Cardiac fibroblast (primary cell): ENCODE results near the gene HOXD8.

Experiments used
- DNase-seq, 2 donors: peaks; one replicate each; pipeline versions ENCODE4 v3.0.0 to v3.0.0-alpha.2; 2010; ENCODE audit warnings: low read depth in 2 of 2
- H3K4me3 ChIP-seq, 2 donors: replicated peaks in 1 of 2; 1 replicate in 1 of 2; 2 replicates in 1 of 2; pipeline ENCODE4 v1.5.1; 2011; ENCODE audit warnings: low read depth in 2 of 2, low read length in 2 of 2, mild to moderate bottlenecking in 2 of 2, moderate library complexity in 1 of 2
- CTCF ChIP-seq: IDR thresholded peaks from one replicate; pipeline ENCODE4 v1.5.1; 2011; ENCODE audit warnings: low read depth, mild to moderate bottlenecking, low read length, inconsistent platforms

The HOXD8 gene

DNA sequence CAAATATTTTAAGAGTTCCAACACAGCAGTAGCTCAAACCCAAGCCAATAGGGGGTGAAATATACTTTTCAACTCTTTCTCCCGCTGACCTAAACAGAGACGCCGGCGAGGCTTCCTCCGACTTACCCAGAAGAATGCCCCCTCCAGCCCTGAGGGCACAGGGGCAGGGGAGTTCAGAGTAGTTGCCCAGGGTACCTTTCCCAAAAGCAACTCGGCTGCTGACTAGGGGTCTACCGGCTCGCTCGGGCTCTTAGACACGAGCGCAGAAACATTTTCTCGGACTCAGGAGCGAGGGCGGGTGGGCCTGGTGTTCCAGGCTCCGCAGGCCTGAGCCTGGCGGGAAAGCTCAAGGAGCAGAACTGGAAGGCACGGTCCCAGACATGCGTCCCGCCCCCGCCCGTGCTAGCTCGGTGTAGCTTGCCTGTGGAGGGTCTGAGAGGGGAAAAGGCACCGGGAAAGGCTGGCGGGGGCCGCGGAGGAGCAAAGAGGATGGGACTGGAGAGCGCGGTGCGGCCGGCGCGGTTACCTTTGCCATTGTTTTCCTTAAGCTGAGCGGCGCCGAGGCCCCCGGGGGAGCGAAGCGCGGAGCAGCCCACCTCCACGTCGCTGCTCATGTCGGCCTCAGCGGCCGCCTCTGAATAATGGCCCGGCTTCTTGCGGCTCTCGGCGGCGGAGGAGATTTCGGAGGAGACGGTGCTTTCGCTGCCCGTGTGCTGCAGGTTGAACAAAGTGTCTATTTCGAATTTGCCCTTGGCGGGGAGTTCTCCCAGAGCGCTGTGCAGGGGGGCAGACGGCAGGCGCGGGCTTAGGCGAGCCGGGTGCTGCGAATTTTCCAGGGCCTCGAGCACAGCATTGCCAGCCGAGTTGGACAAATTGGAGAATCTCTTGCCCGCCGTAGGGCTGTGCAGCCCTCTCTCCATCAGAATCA, 46.4 kb upstream of the HOXD8 start:
- no peak overlapping the region for H3K4me3 ChIP-seq
- no peak for TF ChIP-seq CTCF
- no peak for DNase-seq

DNA sequence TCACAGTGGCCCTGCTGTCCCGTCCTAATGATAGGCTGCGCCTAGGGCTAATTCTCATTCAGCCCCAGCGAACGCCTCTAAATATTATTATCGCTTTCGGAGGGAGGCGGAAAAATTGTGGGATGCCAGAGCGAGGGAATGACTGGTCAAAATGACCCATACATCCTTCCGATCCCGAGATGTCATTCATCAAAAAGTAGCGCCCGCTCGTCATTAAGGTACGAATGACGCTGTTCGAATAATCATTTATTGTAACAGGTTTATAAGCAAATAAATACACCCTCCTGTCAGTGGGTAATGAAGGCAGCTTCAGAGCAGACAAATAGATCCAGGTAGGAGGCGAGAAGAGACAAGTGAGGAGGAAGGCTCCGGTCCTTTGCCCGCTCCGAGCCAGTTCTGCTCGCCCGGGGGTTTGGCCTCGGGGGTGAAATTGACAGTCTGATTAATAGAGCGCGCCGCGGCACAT, 45.7 kb upstream of the HOXD8 start, which contains the start of gene EVX2:
Gene EVX2, minus strand, starts transcription at position 167 of the 466 bp plus-strand sequence. CDS start 186 bp downstream, outside the sequence.
- H3K4me3 ChIP-seq, result no peak within 1 kb of the TSS
- DNase-seq, result no peak
- no peak for TF ChIP-seq CTCF

DNA sequence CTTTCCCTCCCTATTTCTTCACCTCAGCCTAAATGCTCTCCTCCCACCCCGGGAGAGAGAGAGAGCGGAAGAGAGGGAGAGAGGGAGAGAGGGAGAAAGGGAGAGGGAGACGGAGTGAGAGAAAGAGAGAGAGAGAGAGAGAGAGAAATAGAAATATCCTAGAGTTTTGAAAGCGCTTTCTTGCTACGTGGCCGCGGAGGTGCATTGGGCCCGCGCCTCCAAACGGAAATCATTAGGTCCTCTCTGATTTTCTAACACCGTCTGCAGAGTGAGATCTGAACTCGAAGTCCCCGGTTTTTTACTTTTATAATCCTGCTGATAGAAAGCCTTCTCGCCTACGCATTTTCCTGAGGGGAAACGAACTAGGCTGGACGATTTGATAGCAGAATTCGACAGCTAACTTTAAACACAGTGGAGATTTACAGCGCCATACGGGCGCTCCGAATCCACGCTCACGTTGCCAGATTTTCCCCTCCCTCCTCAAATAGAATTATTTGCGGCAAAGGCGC, 44.8 kb upstream of the HOXD8 start:
- TF ChIP-seq CTCF, result no peak
- DNase-seq, result no peak
- no peak overlapping the region for H3K4me3 ChIP-seq

DNA sequence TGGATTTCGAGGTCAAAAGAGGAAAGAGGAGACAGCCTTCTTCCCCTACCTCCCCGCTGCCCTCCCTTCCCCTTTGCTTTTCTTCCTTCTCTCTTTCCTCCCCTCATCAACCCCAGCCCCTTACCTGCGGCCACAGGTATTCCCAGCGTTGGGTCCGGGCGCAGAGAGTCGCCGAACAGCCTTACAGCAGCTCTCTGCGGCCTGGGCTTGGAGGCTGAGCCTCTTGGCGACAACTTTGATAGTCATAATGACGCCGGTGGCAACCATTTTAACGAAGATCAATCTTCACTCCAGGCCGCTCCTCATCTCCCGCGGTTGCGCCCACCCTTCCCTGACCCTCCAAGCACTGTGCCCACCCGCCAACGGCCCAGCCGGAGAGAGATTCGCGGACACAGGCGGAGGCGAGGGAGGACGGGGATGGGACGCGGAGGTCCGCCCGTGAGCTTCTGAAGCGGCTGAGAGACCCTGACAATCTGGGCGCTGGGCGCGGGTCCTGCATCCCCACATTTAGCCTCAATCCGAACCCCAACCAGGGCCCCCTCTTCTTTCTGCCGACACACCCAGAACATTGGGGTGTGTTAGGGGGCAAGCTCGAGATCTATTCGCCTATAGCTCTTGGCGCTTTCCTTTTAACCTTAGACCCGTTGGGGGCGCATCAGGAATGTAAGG, 44.3 kb upstream of the HOXD8 start:
- DNase-seq, result no peak
- H3K4me3 ChIP-seq, result no peak overlapping the region
- no peak for TF ChIP-seq CTCF

- DNase-seq, result peak; percentile 38 to 50
- peak; percentile 37 for TF ChIP-seq CTCF
- no peak overlapping the region for H3K4me3 ChIP-seq
These were observed 43.4 kb upstream of the HOXD8 start for GRCh38 chr2:176085861-176086771.

GRCh38 chr2:176087330-176088047, 42.0 kb upstream of the HOXD8 start:
- H3K4me3 ChIP-seq, result no peak overlapping the region
- no peak for TF ChIP-seq CTCF
- no peak for DNase-seq
